ENCODE data around the gene TSPAN5.

Gene TSPAN5

GRCh38 chr4:98631506-98631905, 26.9 kb downstream of the TSPAN5 start:
- TF ChIP-seq, protein P1, sequence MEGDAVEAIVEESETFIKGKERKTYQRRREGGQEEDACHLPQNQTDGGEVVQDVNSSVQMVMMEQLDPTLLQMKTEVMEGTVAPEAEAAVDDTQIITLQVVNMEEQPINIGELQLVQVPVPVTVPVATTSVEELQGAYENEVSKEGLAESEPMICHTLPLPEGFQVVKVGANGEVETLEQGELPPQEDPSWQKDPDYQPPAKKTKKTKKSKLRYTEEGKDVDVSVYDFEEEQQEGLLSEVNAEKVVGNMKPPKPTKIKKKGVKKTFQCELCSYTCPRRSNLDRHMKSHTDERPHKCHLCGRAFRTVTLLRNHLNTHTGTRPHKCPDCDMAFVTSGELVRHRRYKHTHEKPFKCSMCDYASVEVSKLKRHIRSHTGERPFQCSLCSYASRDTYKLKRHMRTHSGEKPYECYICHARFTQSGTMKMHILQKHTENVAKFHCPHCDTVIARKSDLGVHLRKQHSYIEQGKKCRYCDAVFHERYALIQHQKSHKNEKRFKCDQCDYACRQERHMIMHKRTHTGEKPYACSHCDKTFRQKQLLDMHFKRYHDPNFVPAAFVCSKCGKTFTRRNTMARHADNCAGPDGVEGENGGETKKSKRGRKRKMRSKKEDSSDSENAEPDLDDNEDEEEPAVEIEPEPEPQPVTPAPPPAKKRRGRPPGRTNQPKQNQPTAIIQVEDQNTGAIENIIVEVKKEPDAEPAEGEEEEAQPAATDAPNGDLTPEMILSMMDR (IDR thresholded peaks at IDR 0.05): no peak

DNA sequence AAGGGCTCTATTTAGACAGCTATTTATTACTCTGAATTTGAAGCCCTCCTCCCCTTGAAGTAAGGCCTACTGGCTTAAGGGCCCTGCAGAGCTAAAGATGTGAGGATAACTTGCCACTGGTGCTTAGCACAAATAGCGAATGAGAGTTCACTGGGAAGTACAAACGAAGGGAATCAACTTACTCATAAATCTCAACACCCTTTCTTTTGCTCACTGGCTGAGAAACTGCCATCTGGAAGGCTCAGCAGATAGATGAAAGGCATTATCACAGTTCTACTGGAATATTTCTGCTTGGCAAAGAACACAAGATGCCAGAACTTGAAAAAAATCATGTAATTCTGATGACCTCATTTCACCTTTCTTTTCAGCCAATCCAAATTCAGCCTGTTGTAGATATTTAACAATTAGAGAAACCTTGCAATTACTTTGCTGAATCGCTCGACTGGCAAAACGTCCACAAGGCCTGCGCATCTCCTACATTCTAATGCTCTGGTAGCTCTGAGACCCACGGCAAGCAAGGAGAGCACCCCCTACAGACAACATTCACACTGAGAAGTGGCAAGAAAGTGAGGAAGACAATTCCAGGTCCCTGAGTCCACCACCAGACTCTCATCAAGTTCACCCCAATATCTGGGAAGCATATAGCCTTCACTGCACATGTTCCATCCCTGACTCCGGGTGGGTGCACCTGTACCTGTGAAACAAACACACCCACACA, 27.5 kb downstream of the TSPAN5 start:
- TF ChIP-seq, protein P1 (IDR thresholded peaks at IDR 0.05): no peak

GRCh38 chr4:98627531-98628257, 30.7 kb downstream of the TSPAN5 start:
- TF ChIP-seq, protein P1 (IDR thresholded peaks at IDR 0.05): no peak

DNA sequence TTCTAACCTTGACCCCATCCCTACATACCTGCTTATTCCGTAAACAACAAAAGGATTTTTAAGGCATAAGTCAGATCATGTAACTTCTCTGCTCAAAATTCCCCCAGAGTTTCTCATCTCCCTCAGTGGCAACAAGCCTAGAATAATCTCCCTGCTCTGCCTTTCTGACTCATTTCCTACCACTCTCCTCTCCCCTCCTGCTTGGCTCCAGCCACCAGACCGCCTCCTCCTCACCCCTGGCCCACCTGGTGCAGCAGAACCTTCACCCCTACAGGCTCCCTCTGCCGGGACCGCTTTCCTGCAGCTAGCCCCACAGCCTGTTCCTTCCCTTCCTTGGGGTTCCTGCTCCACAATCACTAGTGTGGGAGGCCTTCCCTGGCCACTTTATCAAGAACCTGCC, 32.1 kb downstream of the TSPAN5 start:
- TF ChIP-seq, protein P1 (IDR thresholded peaks at IDR 0.05): no peak

DNA sequence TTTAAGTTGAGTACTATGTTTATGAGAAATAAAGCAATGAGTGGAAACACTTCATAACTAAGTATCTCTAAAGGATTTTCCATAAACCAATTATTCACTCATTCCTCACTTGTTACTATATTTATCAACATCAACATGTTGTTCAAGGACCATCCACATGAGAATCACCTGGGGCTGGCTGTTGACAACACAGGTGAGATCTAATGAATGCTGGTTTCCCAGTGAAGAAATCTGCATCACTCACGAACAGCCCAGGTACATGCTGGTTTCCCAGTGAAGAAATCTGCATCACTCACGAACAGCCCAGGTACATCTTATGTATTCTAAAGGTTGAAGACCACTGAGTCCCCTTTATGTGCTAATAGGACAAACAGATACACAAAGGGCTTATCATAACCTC, 32.5 kb downstream of the TSPAN5 start:
- TF ChIP-seq, protein P1 (IDR thresholded peaks at IDR 0.05): no peak

DNA sequence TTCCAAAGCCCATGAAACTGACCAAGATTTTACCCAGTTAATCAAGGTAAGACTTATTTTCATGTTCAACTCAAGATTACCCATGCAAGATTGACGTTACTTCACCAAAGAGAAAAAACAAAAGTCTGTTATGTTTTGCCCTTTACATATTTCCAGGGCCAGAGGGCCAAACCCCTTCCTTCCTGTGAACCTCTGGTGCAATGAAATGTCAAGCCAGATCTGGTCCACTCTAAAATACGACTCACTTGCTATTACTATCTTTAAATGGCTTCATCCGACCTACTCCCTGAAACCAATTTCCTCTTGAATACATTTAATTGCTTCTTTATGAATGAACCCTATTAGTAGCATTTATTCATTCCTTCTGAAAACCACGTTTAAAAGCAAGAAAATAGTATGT, 33.0 kb downstream of the TSPAN5 start:
- TF ChIP-seq, protein P1 (IDR thresholded peaks at IDR 0.05): no peak

GRCh38 chr4:98624642-98625041, 33.8 kb downstream of the TSPAN5 start:
- TF ChIP-seq, protein P1 (IDR thresholded peaks at IDR 0.05): no peak
